ENCODE measurements around the gene SEC22A.

SEC22A gene

GRCh38 chr3:123301331-123302184 is 99.8 kb downstream of the SEC22A start:
- TF ChIP-seq CTCF (IDR thresholded peaks at IDR 0.05; ENCODE audit: insufficient read depth, low read depth, low read length, missing control alignments), result no peak
- H3K4me3 ChIP-seq (ENCODE audit: low read depth, low read length), result no peak overlapping the region
- DNase-seq (ENCODE audit: low read depth), result no peak

DNA sequence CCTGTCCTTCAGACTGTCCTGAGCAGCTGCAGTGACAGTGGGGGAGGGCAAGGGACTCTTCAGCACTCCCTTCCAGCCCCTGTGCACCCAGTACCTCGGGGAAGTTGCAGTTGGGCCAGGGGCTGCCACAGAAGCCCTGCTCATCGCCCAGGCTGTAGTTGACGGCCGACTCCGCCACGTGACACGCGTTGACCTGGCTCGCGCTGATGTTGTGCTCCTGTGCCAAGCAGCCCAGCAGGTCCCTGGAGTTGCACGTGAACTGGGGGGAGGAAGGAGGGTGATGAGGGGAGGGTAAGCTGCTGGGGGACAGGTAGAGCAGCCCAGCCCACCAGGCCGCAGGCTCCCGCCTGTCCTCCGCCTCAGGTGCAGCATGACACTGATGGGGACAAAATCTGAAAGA is 101.2 kb downstream of the SEC22A start:
- TF ChIP-seq CTCF (IDR thresholded peaks at IDR 0.05; ENCODE audit: insufficient read depth, low read depth, low read length, missing control alignments), result no peak
- H3K4me3 ChIP-seq (ENCODE audit: low read depth, low read length), result no peak overlapping the region
- DNase-seq (ENCODE audit: low read depth), result no peak

DNA sequence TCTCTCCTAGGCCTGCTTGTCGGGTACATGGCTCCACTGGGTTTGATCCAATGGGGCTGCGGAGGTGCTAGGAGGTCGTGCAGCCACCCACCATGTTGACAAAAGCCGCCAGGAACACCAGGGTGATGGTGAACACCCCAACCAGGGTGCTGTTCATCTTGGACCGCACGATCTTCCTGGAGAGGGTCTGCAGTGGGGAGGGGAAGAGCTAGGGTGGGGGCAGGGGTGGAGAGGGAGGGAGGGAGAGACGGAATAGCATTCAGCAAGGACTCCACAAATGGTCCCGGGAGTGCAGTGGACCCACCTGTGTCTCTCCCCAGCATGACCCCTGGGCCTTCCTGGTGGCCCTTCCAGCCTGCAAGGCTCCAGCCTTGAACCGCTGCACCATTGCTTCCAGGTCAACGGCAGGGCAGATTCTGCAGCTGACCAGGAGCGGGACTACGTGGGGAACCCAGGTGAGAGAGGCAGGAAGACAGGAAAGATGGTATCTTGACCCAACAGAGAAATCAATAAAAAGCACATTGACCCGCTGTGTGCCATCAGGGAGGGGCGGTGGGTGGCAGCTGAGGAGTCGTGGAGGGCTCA is 102.3 kb downstream of the SEC22A start:
- H3K4me3 ChIP-seq (ENCODE audit: low read depth, low read length), result no peak overlapping the region
- DNase-seq (ENCODE audit: low read depth), result no peak
- TF ChIP-seq CTCF (IDR thresholded peaks at IDR 0.05; ENCODE audit: insufficient read depth, low read depth, low read length, missing control alignments), result no peak

- no peak for DNase-seq (ENCODE audit: low read depth)
- TF ChIP-seq CTCF (IDR thresholded peaks at IDR 0.05; ENCODE audit: insufficient read depth, low read depth, low read length, missing control alignments), result no peak
- no peak overlapping the region for H3K4me3 ChIP-seq (ENCODE audit: low read depth, low read length)
Measured at GRCh38 chr3:123305192-123305591, 103.4 kb downstream of the SEC22A start.

GRCh38 chr3:123307064-123307463 is 105.3 kb downstream of the SEC22A start:
- no peak overlapping the region for H3K4me3 ChIP-seq (ENCODE audit: low read depth, low read length)
- no peak for DNase-seq (ENCODE audit: low read depth)
- no peak for TF ChIP-seq CTCF (IDR thresholded peaks at IDR 0.05; ENCODE audit: insufficient read depth, low read depth, low read length, missing control alignments)

- DNase-seq (ENCODE audit: low read depth), result no peak
Measured at GRCh38 chr3:123310186-123310585, 108.4 kb downstream of the SEC22A start.

More at GRCh38 chr3:123310186-123310585, 108.4 kb downstream of the SEC22A start:
- no peak overlapping the region for H3K4me3 ChIP-seq (ENCODE audit: low read depth, low read length)
- TF ChIP-seq CTCF (IDR thresholded peaks at IDR 0.05; ENCODE audit: insufficient read depth, low read depth, low read length, missing control alignments), result no peak
